ENCODE data around the gene PSMA6. TPM values are rescaled to one million over a fixed set of nuclear protein-coding genes. Genes with fewer than 3 reads are reported as not detected.

The PSMA6 gene
- total RNA-seq, 4 donors from 2014 or later: 97.4 to 157 (median 133) TPM

DNA sequence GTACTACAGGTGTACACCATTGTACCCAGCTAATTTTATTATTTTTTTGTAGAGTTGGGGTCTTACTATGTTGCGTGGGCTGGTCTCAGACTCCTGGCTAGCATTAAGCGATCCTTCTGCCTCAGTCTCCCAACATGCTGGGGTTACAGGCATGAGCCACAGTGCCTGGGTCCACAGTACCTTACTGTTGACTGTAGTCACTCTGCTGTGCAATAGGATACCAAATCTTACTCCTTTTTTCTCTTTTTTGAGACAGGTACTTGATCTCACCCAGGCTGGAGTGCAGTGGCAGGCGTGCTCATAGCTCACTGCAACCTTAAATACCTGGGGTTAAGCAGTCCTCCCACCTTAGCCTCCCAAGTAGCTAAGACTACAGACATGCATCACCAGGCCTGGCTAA, 25.6 kb downstream of the PSMA6 start:
- Histone ChIP-seq H3K4me1 (no peaks in the 10 kb centered on the region), H3K36me3 (peaks cover 0 to 70% of the 10 kb centered on the region in 2 donors), H3K27me3 (no peaks in the 10 kb centered on the region), H3K4me3 (no peak overlapping the region), H3K27ac (no peak overlapping the region), H3K9me3 (no peaks in the 10 kb centered on the region)
- TF ChIP-seq EP300 (IDR thresholded peaks at IDR 0.05) (no peak), CTCF (IDR thresholded peaks at IDR 0.05) (no peak), POLR2A (IDR thresholded peaks at IDR 0.05) (no peak), POLR2AphosphoS5 (IDR thresholded peaks at IDR 0.05) (no peak)
- no peak for ATAC-seq
- WGBS, 2 donors (ENCODE audit: low coverage in 1 of 2): 100% methylated on average over 3 of the region's 3 CpGs; no CpG with 5 or more reads in 1 of the 2 donors

DNA sequence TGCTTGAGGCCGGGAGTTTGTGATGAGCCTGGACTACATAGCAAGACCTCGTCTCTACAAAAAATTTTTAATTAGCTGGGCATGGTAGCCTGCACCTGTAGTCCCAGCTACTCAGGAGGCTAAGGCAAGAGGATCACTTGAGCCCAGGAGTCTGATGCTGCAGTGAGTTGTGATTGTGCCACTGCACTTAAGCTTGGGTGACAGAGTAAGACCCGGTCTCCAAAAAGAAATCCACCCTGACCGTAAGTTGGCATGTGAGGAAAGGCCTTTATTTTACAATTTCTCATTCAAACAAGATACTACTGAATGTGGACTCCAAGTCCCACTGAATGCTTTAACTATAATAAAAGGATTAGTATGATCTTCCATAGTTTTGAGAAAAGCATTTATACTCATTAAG, 27.3 kb downstream of the PSMA6 start:
- H3K27ac ChIP-seq: no peak overlapping the region
- H3K9me3 ChIP-seq: no peaks in the 10 kb centered on the region

DNA sequence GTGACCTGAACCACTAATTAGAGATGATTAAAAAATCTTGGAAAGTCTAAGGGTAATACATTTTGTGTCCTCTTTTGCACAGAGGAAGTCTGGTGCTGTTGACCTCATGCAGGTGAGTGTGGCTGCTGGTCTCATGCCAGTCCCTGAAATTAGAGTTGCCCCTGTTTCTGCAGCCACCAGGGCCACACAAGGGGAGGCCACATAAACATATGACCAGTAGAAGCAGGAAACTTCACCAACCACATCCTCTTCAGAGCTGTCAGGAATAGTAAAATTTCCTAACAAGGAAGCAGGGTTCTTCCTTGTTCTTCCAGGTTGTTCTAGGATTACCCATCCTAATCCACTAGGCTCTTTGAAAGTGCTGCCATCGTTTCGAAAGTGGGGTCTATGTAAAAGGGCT, 28.3 kb downstream of the PSMA6 start:
- Histone ChIP-seq H3K9me3 (no peaks in the 10 kb centered on the region), H3K4me3 (no peak overlapping the region), H3K27ac (no peak overlapping the region), H3K4me1 (no peaks in the 10 kb centered on the region), H3K27me3 (no peaks in the 10 kb centered on the region), H3K36me3 (peaks cover 0 to 43% of the 10 kb centered on the region in 2 donors)
- no peak for TF ChIP-seq POLR2A (IDR thresholded peaks at IDR 0.05)
- TF ChIP-seq EP300 (IDR thresholded peaks at IDR 0.05): no peak
- TF ChIP-seq CTCF (IDR thresholded peaks at IDR 0.05): no peak
- TF ChIP-seq POLR2AphosphoS5 (IDR thresholded peaks at IDR 0.05): no peak
- WGBS, 2 donors (ENCODE audit: low coverage in 1 of 2): 64 to 75% methylated on average over 2 of the region's 2 CpGs
- no peak for ATAC-seq

More for the DNA sequence above, 27.3 kb downstream of the PSMA6 start:
- WGBS, 2 donors (ENCODE audit: low coverage in 1 of 2): 77 to 80% methylated on average over 3 to 4 of the region's 4 CpGs
- H3K36me3 ChIP-seq: peaks cover 0 to 53% of the 10 kb centered on the region in 2 donors
- no peaks in the 10 kb centered on the region for H3K4me1 ChIP-seq
- H3K27me3 ChIP-seq: no peaks in the 10 kb centered on the region
- TF ChIP-seq POLR2A (IDR thresholded peaks at IDR 0.05): no peak
- TF ChIP-seq EP300 (IDR thresholded peaks at IDR 0.05): no peak
- no peak for TF ChIP-seq CTCF (IDR thresholded peaks at IDR 0.05)
- no peak for TF ChIP-seq POLR2AphosphoS5 (IDR thresholded peaks at IDR 0.05)
- no peak overlapping the region for H3K4me3 ChIP-seq
- ATAC-seq: no peak

DNA sequence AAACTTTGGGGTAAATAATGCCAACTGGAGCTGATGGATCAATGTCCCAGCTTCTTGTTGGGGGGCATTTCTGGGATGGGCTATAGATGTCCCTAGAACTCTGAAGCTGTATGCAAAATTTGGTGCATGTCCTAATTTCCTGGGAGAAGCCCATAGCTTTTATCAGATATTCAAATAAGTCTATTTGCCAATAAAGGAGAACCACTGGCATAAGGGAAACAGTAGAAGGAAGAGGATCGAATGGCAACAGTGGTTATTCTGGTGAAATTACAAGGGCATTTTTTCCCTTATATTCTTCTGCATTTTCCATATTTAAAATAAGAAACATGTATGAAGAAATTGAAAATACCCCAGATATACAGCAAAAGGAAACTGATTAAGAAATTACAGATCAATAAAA, 34.2 kb downstream of the PSMA6 start:
- TF ChIP-seq CTCF (IDR thresholded peaks at IDR 0.05): no peak
- no peak for TF ChIP-seq POLR2AphosphoS5 (IDR thresholded peaks at IDR 0.05)
- no peak for TF ChIP-seq POLR2A (IDR thresholded peaks at IDR 0.05)
- TF ChIP-seq EP300 (IDR thresholded peaks at IDR 0.05): no peak
- H3K27ac ChIP-seq: no peak overlapping the region
- no peak overlapping the region for H3K4me3 ChIP-seq
- ATAC-seq: no peak
- WGBS, 2 donors (ENCODE audit: low coverage in 1 of 2): 78 to 87% methylated on average over 1 of the region's 1 CpG
- no peaks in the 10 kb centered on the region for H3K27me3 ChIP-seq
- no peaks in the 10 kb centered on the region for H3K36me3 ChIP-seq
- H3K4me1 ChIP-seq: no peaks in the 10 kb centered on the region
- H3K9me3 ChIP-seq: no peaks in the 10 kb centered on the region

GRCh38 chr14:35331605-35332516, 39.7 kb downstream of the PSMA6 start:
- no peak for TF ChIP-seq POLR2A (IDR thresholded peaks at IDR 0.05)
- TF ChIP-seq POLR2AphosphoS5 (IDR thresholded peaks at IDR 0.05): no peak
- TF ChIP-seq EP300 (IDR thresholded peaks at IDR 0.05): no peak
- no peak for TF ChIP-seq CTCF (IDR thresholded peaks at IDR 0.05)
- peaks cover 7 to 41% (median 23%) of the 10 kb centered on the region in 3 donors for H3K4me1 ChIP-seq
- ATAC-seq: no peak
- peak overlapping the region in 2 of 4 donors; percentile 49 to 99 for H3K27ac ChIP-seq
- no peaks in the 10 kb centered on the region for H3K27me3 ChIP-seq
- H3K9me3 ChIP-seq: no peaks in the 10 kb centered on the region
- 85 to 93% methylated on average over 3 to 13 of the region's 21 CpGs for whole genome bisulfite sequencing, 2 donors (ENCODE audit: low coverage in 1 of 2)
- H3K4me3 ChIP-seq: no peak overlapping the region
- no peaks in the 10 kb centered on the region for H3K36me3 ChIP-seq

Measured in gastroesophageal sphincter (tissue), 4 donors.